Measurements from ENCODE around the gene KLHL29. TPM values are rescaled to one million over a fixed set of nuclear protein-coding genes. Genes with fewer than 3 reads are reported as not detected.
A peak's percentile ranks its signal among the peaks of the same experiment; 100 is the strongest.

The KLHL29 gene
- total RNA-seq, 1 donor from 2014 or later = 8.0 TPM

- H3K27ac Mint-ChIP-seq (ENCODE audit: unreplicated experiment) = no peak overlapping the region
- peaks cover 13% of the 10 kb centered on the region for H3K27me3 Mint-ChIP-seq (ENCODE audit: low read depth)
- TF ChIP-seq CTCF (IDR thresholded peaks at IDR 0.05) = no peak
- DNase-seq (ENCODE audit: low spot score) = peak; percentile 64
- H3K9me3 Mint-ChIP-seq (ENCODE audit: low read depth) = no peaks in the 10 kb centered on the region
- H3K4me1 Mint-ChIP-seq (ENCODE audit: low read depth) = peaks cover 7% of the 10 kb centered on the region
- H3K36me3 Mint-ChIP-seq (ENCODE audit: low read depth) = no peaks in the 10 kb centered on the region
- H3K4me3 Mint-ChIP-seq (ENCODE audit: unreplicated experiment) = no peak overlapping the region
Observed at GRCh38 chr2:23486684-23487075, 101.7 kb downstream of the KLHL29 start.

- no peak overlapping the region for H3K4me3 Mint-ChIP-seq (ENCODE audit: unreplicated experiment)
- H3K36me3 Mint-ChIP-seq (ENCODE audit: low read depth) = peaks cover 3% of the 10 kb centered on the region
- peaks cover 7% of the 10 kb centered on the region for H3K4me1 Mint-ChIP-seq (ENCODE audit: low read depth)
- no peaks in the 10 kb centered on the region for H3K9me3 Mint-ChIP-seq (ENCODE audit: low read depth)
- no peak for TF ChIP-seq CTCF (IDR thresholded peaks at IDR 0.05)
- no peak overlapping the region for H3K27ac Mint-ChIP-seq (ENCODE audit: unreplicated experiment)
- DNase-seq (ENCODE audit: low spot score) = peak; percentile 57
- H3K27me3 Mint-ChIP-seq (ENCODE audit: low read depth) = peaks cover 18% of the 10 kb centered on the region
Observed at GRCh38 chr2:23487735-23488492, 102.9 kb downstream of the KLHL29 start.

- Mint-ChIP-seq H3K9me3 (ENCODE audit: low read depth) (no peaks in the 10 kb centered on the region), H3K27ac (ENCODE audit: unreplicated experiment) (no peak overlapping the region), H3K4me1 (ENCODE audit: low read depth) (peaks cover 7% of the 10 kb centered on the region), H3K4me3 (ENCODE audit: unreplicated experiment) (no peak overlapping the region), H3K27me3 (ENCODE audit: low read depth) (peaks cover 21% of the 10 kb centered on the region), H3K36me3 (ENCODE audit: low read depth) (peaks cover 3% of the 10 kb centered on the region)
- no peak for TF ChIP-seq CTCF (IDR thresholded peaks at IDR 0.05)
- no peak for DNase-seq (ENCODE audit: low spot score)
Observed at GRCh38 chr2:23488584-23488983, 103.6 kb downstream of the KLHL29 start.

- no peaks in the 10 kb centered on the region for H3K9me3 Mint-ChIP-seq (ENCODE audit: low read depth)
- H3K4me1 Mint-ChIP-seq (ENCODE audit: low read depth) = peaks cover 7% of the 10 kb centered on the region
- peaks cover 5% of the 10 kb centered on the region for H3K36me3 Mint-ChIP-seq (ENCODE audit: low read depth)
- DNase-seq (ENCODE audit: low spot score) = peak; percentile 60
- no peak overlapping the region for H3K27ac Mint-ChIP-seq (ENCODE audit: unreplicated experiment)
- peaks cover 23% of the 10 kb centered on the region for H3K27me3 Mint-ChIP-seq (ENCODE audit: low read depth)
- TF ChIP-seq CTCF (IDR thresholded peaks at IDR 0.05) = no peak
- H3K4me3 Mint-ChIP-seq (ENCODE audit: unreplicated experiment) = no peak overlapping the region
Observed at GRCh38 chr2:23489471-23490322, 104.7 kb downstream of the KLHL29 start.

- Mint-ChIP-seq H3K27me3 (ENCODE audit: low read depth) (peaks cover 24% of the 10 kb centered on the region), H3K4me3 (ENCODE audit: unreplicated experiment) (no peak overlapping the region), H3K9me3 (ENCODE audit: low read depth) (no peaks in the 10 kb centered on the region), H3K27ac (ENCODE audit: unreplicated experiment) (no peak overlapping the region), H3K36me3 (ENCODE audit: low read depth) (peaks cover 5% of the 10 kb centered on the region), H3K4me1 (ENCODE audit: low read depth) (peaks cover 18% of the 10 kb centered on the region)
- DNase-seq (ENCODE audit: low spot score) = peak; percentile 60
- no peak for TF ChIP-seq CTCF (IDR thresholded peaks at IDR 0.05)
Observed at GRCh38 chr2:23491591-23492336, 106.8 kb downstream of the KLHL29 start.

Data from chondrocyte (in vitro differentiated cells).